Neutrophil (primary cell): ENCODE measurements around the gene UBXN10.
A peak's percentile ranks its signal among the peaks of the same experiment; 100 is the strongest.

ENCODE experiments used
- H3K27ac ChIP-seq: fragments of 200-600 bp; sonication (generic); 2 replicates; pipeline ENCODE4 v1.5.1; 2016; ENCODE audit warnings: mild to moderate bottlenecking, moderate library complexity
- H3K27me3 ChIP-seq: fragments of 200-600 bp; sonication (generic); 2 replicates; pipeline ENCODE4 v1.6.0; 2016; ENCODE audit warnings: mild to moderate bottlenecking
- H3K36me3 ChIP-seq: fragments of 200-600 bp; sonication (generic); 2 replicates; pipeline ENCODE4 v1.5.1; 2017
- H3K4me1 ChIP-seq, 2 experiments: fragments of 200-600 bp in 1 of 2; sonication (generic) in 1 of 2; 1 replicate in 1 of 2; 2 replicates in 1 of 2; pipeline versions ENCODE4 v1.5.1 to v1.6.1; 2013 to 2016; ENCODE audit warnings: low read depth in 1 of 2, low read length in 1 of 2, mild to moderate bottlenecking in 1 of 2, moderate library complexity in 1 of 2; ENCODE audit not compliant: control insufficient read depth in 1 of 2, insufficient read depth in 1 of 2
- H3K4me3 ChIP-seq, 2 experiments: fragments of 200-600 bp in 1 of 2; sonication (generic) in 1 of 2; 1 replicate in 1 of 2; 2 replicates in 1 of 2; pipeline ENCODE4 v1.5.1; 2013 to 2016; ENCODE audit warnings: low read depth in 1 of 2, low read length in 1 of 2, mild to moderate bottlenecking in 1 of 2, moderate library complexity in 1 of 2
- H3K9me3 ChIP-seq: fragments of 200-600 bp; sonication (generic); 2 replicates; pipeline ENCODE4 v1.5.1; 2016
- TF ChIP-seq, protein P1 (sequence below): fragments of 200-600 bp; sonication (generic); IDR thresholded peaks from 2 replicates; pipeline ENCODE4 v1.5.1; 2016; ENCODE audit warnings: antibody characterized with exemption

The UBXN10 gene

DNA sequence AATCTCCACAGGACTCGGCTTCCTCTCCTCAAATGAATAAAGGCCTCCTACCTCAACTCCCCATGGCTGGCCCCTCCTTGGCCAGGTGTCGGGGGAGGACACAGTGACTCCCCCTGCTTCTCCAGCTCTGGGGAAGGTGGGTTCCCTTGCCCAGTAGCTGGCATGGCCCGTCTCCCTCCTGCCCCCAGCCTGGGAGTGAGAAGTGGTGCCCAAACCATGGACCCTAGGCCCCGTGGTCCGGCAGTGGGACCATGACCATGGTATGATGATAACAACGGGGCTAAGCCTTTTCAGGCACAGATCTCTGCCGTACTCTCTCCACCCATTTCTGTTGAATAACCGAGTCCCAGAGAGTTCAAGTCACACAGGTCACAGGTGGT is 35.6 kb upstream of the UBXN10 start:
- Histone ChIP-seq H3K27me3 (peaks cover 6% of the 10 kb centered on the region), H3K27ac (no peak overlapping the region), H3K36me3 (no peaks in the 10 kb centered on the region), H3K9me3 (no peaks in the 10 kb centered on the region), H3K4me3 (no peak overlapping the region), H3K4me1 (peaks cover 0 to 3% of the 10 kb centered on the region in 2 experiments)
- TF ChIP-seq, protein P1, sequence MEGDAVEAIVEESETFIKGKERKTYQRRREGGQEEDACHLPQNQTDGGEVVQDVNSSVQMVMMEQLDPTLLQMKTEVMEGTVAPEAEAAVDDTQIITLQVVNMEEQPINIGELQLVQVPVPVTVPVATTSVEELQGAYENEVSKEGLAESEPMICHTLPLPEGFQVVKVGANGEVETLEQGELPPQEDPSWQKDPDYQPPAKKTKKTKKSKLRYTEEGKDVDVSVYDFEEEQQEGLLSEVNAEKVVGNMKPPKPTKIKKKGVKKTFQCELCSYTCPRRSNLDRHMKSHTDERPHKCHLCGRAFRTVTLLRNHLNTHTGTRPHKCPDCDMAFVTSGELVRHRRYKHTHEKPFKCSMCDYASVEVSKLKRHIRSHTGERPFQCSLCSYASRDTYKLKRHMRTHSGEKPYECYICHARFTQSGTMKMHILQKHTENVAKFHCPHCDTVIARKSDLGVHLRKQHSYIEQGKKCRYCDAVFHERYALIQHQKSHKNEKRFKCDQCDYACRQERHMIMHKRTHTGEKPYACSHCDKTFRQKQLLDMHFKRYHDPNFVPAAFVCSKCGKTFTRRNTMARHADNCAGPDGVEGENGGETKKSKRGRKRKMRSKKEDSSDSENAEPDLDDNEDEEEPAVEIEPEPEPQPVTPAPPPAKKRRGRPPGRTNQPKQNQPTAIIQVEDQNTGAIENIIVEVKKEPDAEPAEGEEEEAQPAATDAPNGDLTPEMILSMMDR, result no peak

DNA sequence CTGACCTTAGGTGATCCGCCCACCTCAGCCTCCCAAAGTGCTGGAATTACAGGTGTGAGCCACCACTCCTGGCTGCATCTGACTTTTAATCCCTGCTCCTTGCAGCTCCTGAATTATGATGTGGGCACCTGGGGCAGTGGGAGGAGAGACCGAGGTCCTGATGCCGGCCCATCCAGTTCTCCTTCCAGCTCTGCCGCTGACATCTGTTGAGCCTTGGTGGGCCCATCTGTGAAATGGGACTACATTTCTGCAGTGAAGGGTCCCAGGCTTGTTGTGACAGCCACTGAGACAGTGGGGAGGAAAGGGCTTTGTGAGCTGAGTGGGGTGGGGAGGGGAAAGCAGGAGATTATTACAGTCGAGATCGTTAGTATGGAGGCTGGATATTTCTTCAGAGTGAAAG is 34.9 kb upstream of the UBXN10 start:
- Histone ChIP-seq H3K4me3 (no peak overlapping the region), H3K9me3 (no peaks in the 10 kb centered on the region), H3K27me3 (peaks cover 6% of the 10 kb centered on the region), H3K36me3 (no peaks in the 10 kb centered on the region), H3K4me1 (peaks cover 0 to 3% of the 10 kb centered on the region in 2 experiments), H3K27ac (no peak overlapping the region)
- TF ChIP-seq, protein P1, result no peak

DNA sequence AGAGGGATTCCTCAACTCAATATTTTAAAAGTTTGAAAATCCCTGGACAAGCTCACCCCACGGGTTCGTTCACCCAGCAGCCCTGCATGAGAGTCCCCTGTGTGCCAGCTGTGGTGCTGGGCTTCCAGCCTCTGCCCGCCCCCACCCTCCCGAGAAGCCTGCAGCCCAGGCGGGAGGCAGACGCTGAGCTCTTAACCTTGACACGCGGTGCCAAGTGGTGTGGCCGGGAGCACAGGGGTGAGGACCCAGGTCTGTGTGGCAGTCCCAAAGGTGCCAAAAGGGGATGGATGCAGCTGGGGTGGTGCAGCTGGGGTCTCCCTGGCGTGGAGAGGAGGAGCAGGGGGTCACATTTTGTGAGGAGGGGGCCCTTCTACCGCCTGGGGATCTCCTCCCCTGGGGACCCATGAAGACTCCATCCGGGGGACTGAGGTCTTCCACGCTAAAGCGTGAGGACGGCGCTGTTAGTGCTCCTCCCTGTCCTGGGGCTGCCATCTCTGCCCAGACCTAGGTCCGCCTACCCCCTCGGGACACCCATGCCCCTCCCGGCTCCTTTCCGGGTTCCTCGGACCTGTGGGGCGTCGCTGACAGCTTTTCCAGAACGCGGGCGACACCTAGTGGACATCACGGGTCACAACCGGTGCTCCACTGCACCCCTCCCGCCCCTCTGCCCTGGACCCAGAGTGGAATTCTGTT is 33.8 kb upstream of the UBXN10 start:
- Histone ChIP-seq H3K4me1 (peaks cover 0 to 3% of the 10 kb centered on the region in 2 experiments), H3K4me3 (no peak overlapping the region), H3K9me3 (no peaks in the 10 kb centered on the region), H3K27me3 (peaks cover 6% of the 10 kb centered on the region), H3K36me3 (no peaks in the 10 kb centered on the region), H3K27ac (no peak overlapping the region)
- TF ChIP-seq, protein P1, result peak; percentile 58

DNA sequence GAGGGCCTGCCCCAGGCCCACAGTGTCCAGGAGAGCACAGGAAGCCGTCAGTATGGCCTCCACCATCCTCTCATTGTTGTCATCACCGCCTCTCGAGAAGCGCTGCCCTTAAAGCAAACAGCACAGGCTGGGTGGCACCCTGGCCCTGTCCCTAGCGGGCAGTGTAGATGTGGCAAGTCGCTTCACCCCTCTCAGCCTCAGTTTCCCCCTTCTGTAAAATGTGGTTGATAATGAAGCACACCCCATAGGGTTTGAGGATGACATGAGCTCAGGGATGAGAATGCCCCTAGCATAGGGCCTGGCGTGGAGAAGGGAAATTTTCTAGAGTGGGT is 33.3 kb upstream of the UBXN10 start:
- H3K9me3 ChIP-seq, result no peaks in the 10 kb centered on the region
- H3K27me3 ChIP-seq, result peaks cover 6% of the 10 kb centered on the region
- TF ChIP-seq, protein P1, result no peak
- no peak overlapping the region for H3K4me3 ChIP-seq
- H3K4me1 ChIP-seq, result peaks cover 0 to 3% of the 10 kb centered on the region in 2 experiments
- H3K36me3 ChIP-seq, result no peaks in the 10 kb centered on the region
- no peak overlapping the region for H3K27ac ChIP-seq

DNA sequence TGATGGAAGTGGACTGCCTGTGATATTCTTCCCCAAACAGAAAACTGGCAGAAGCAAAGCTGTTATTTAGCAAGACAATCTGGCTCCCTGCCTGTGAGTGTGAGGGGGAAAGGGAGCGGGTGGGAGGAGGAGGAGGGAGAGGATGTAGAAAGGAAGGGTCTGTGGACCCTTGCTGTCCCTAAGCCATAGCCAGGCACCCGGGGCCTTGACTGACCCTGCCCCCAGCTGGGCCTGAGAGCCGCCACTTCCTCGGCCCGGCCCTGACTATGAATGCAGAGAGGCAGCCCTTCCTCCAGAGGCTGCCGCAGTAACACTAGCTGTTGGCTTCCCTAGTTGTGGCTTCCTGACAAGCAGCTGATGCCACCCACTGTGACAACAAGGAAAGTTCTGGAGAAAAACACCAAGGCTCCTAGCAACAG is 32.9 kb upstream of the UBXN10 start:
- Histone ChIP-seq H3K4me1 (peaks cover 0 to 3% of the 10 kb centered on the region in 2 experiments), H3K27ac (no peak overlapping the region), H3K4me3 (no peak overlapping the region), H3K36me3 (no peaks in the 10 kb centered on the region), H3K27me3 (peaks cover 6% of the 10 kb centered on the region), H3K9me3 (no peaks in the 10 kb centered on the region)
- TF ChIP-seq, protein P1, result no peak
